HepG2 (cell line): ENCODE measurements around the gene C19orf85. TPM values are rescaled to one million over a fixed set of nuclear protein-coding genes. Genes with fewer than 3 reads are reported as not detected.

Experiments used
- ATAC-seq: fragments of 200-7000 bp; cut with Tn5 transposase; 3 replicates; pipeline ENCODE4 v1.9.1; 2020; ENCODE audit warnings: mild to moderate bottlenecking, moderate library complexity
- BruUV-seq: library from RNA; stranded (reverse); fragments of 400-500 nt; replicated peaks from 2 replicates; lab custom pipeline; 2021; lab: Mats Ljungman, UMichigan
- CTCF ChIA-PET: fragments of 300-600 bp; formaldehyde crosslinking; extraction: SDS; loops from one replicate; lab custom pipeline; 2021; ENCODE audit warnings: low total read pairs, inconsistent platforms, low intra/inter-chr PET ratio; lab: Yijun Ruan, JAX
- POLR2A ChIA-PET: fragments of 350-600 bp; sonication (Branson Sonifier 250); formaldehyde crosslinking; loops from one replicate; lab custom pipeline; 2020; ENCODE audit warnings: antibody characterized with exemption, inconsistent platforms; lab: Yijun Ruan, JAX
- DNase-seq: peaks from one replicate; pipeline ENCODE4 v3.0.0-alpha.2; 2015; ENCODE audit warnings: low spot score
- FAIRE-seq: peaks from 3 replicates; lab custom pipeline; 2011; peaks lifted over from hg19 to GRCh38; lab: Jason Lieb, UNC
- H2AFZ ChIP-seq: one replicate; pipeline ENCODE4 v1.6.1; 2011; ENCODE audit warnings: low read length, inconsistent platforms
- H3K27ac ChIP-seq: fragments of 300-600 bp; 3 replicates; pipeline ENCODE4 v1.8.0; 2011; ENCODE audit warnings: mixed run types, mild to moderate bottlenecking, mixed read lengths, low read length, inconsistent platforms; ENCODE audit not compliant: insufficient read depth; ENCODE audit errors: extremely low read length
- H3K27me3 ChIP-seq, 2 experiments: fragments of 200-600 bp in 1 of 2; 2 replicates in 1 of 2; 3 replicates in 1 of 2; pipeline versions ENCODE4 v1.6.0 to v1.8.0; 2011; ENCODE audit warnings: low read length in 2 of 2, mild to moderate bottlenecking in 2 of 2, moderate library complexity in 2 of 2, inconsistent platforms in 1 of 2; ENCODE audit not compliant: insufficient read depth in 2 of 2, control insufficient read depth in 1 of 2
- H3K36me3 ChIP-seq, 2 experiments: fragments of 200-600 bp in 1 of 2; replicated peaks in 1 of 2; 2 replicates in 1 of 2; 3 replicates in 1 of 2; pipeline versions ENCODE4 v1.5.1 to v1.8.0; 2011; ENCODE audit warnings: low read length in 2 of 2, inconsistent platforms in 1 of 2; ENCODE audit not compliant: insufficient read depth in 2 of 2, control insufficient read depth in 1 of 2
- H3K4me1 ChIP-seq: 2 replicates; pipeline ENCODE4 v1.5.1; 2012; ENCODE audit warnings: low read length, inconsistent platforms; ENCODE audit not compliant: insufficient read depth
- H3K4me2 ChIP-seq: 2 replicates; pipeline ENCODE4 v1.6.0; 2011; ENCODE audit warnings: low read depth, low read length, inconsistent platforms
- H3K4me3 ChIP-seq, 3 experiments: fragments of 200-600 bp in 1 of 3; sonication (generic), shearing (Covaris generic) in 1 of 3; replicated peaks in 1 of 3; 2 replicates each; pipeline ENCODE4 v1.5.1; 2011 to 2016; ENCODE audit warnings: low read length in 3 of 3, inconsistent platforms in 2 of 3, low read depth in 2 of 3, mild to moderate bottlenecking in 2 of 3, control low read depth in 1 of 3, mixed read lengths in 1 of 3; ENCODE audit not compliant: insufficient read depth in 1 of 3
- H3K79me2 ChIP-seq: one replicate; pipeline ENCODE4 v1.6.1; 2011; ENCODE audit warnings: low read length, inconsistent platforms; ENCODE audit not compliant: insufficient read depth
- H3K9ac ChIP-seq: 2 replicates; pipeline ENCODE4 v1.6.0; 2011; ENCODE audit warnings: mild to moderate bottlenecking, low read depth, low read length, inconsistent platforms; ENCODE audit not compliant: insufficient read depth
- H3K9me3 ChIP-seq: 2 replicates; pipeline ENCODE4 v1.5.1; 2012; ENCODE audit warnings: mild to moderate bottlenecking, low read length
- H4K20me1 ChIP-seq: 2 replicates; pipeline ENCODE4 v1.6.0; 2011; ENCODE audit warnings: inconsistent platforms, mild to moderate bottlenecking, low read length, moderate library complexity; ENCODE audit not compliant: insufficient read depth
- ATF7 ChIP-seq, 2 experiments: fragments of 450-650 bp in 1 of 2; sonication (generic) in 1 of 2; formaldehyde crosslinking in 1 of 2; IDR thresholded peaks; 2 replicates each; pipeline versions ENCODE4 v1.4.0 to v1.6.1; 2016 to 2020; ENCODE audit warnings: antibody characterized with exemption in 1 of 2, mild to moderate bottlenecking in 1 of 2, missing genetic modification reagents in 1 of 2
- CREB1 ChIP-seq, 2 experiments: fragments of 450-650 bp in 1 of 2; IDR thresholded peaks; 2 replicates each; pipeline ENCODE4 v1.6.1; 2016 to 2017; ENCODE audit warnings: control low read depth in 1 of 2, mild to moderate bottlenecking in 1 of 2, missing compliant biosample characterization in 1 of 2, missing genetic modification characterization in 1 of 2
- FLYWCH1 ChIP-seq: sonication (generic); formaldehyde crosslinking; IDR thresholded peaks from 2 replicates; pipeline ENCODE4 v1.8.1; 2023; ENCODE audit warnings: mild to moderate bottlenecking, missing genetic modification reagents
- HOXA3 ChIP-seq: sonication (generic); formaldehyde crosslinking; IDR thresholded peaks from 2 replicates; pipeline ENCODE4 v1.5.0; 2020; ENCODE audit warnings: missing genetic modification reagents
- TBP ChIP-seq: sonication (generic); formaldehyde crosslinking; IDR thresholded peaks from 2 replicates; pipeline ENCODE4 v1.5.0; 2020; ENCODE audit warnings: missing genetic modification reagents
- TBX2 ChIP-seq: sonication (generic); formaldehyde crosslinking; IDR thresholded peaks from 2 replicates; pipeline ENCODE4 v1.5.0; 2020; ENCODE audit warnings: missing genetic modification reagents, mild to moderate bottlenecking, borderline replicate concordance
- ZNF280B ChIP-seq: sonication (generic); formaldehyde crosslinking; IDR thresholded peaks from 2 replicates; pipeline ENCODE4 v1.5.0; 2020; ENCODE audit warnings: missing genetic modification reagents, mild to moderate bottlenecking, borderline replicate concordance
- ZNF292 ChIP-seq: sonication (generic); formaldehyde crosslinking; IDR thresholded peaks from 2 replicates; pipeline ENCODE4 v1.8.1; 2022; ENCODE audit warnings: mild to moderate bottlenecking, low read depth, missing genetic modification reagents, borderline replicate concordance
- ZNF33A ChIP-seq: sonication (generic); formaldehyde crosslinking; IDR thresholded peaks from 2 replicates; pipeline ENCODE4 v1.5.1; 2020; ENCODE audit warnings: missing genetic modification reagents, mild to moderate bottlenecking, moderate library complexity, borderline replicate concordance
- ZNF674 ChIP-seq: sonication (generic); formaldehyde crosslinking; IDR thresholded peaks from 2 replicates; pipeline ENCODE4 v1.5.0; 2020; ENCODE audit warnings: low read depth, mild to moderate bottlenecking, missing genetic modification reagents
- ZNF879 ChIP-seq: sonication (generic); formaldehyde crosslinking; IDR thresholded peaks from 2 replicates; pipeline ENCODE4 v1.8.1; 2023; ENCODE audit warnings: missing genetic modification reagents
- WGBS: methylation state at CpG from one replicate; pipeline ENCODE4 v1.1.6; 2017; ENCODE audit warnings: low lambda C conversion rate; 5-methylcytosine and 5-hydroxymethylcytosine counted together
- in situ Hi-C: cut with HindIII; loops from 2 replicates; pipeline ENCODE4 v1.10.0; 2017; ENCODE audit warnings: low pct_unique_long_range_greater_than_20kb; ENCODE audit not compliant: extremely low pct_ligation_motif_present
- intact Hi-C: fragments of 100-400 bp; cut with micrococcal nuclease; formaldehyde crosslinking; loops from one replicate; pipeline ENCODE4 v1.10.0; 2022; ENCODE audit not compliant: unreplicated experiment
- polyA plus RNA-seq, 8 experiments: library from polyadenylated mRNA; depleted of rRNA in 3 of 8; stranded (reverse) in 7 of 8; unstranded in 1 of 8; fragments of >200 nt; fragmentation: Illumina TruSeq in 4 of 8; extraction: Trizol in 4 of 8; gene quantifications; 2 replicates each; pipeline versions ENCODE4 v1.2.1 to v1.2.3, GENCODE V29; 2011 to 2016; ENCODE audit warnings: low read depth in 4 of 8, missing spikeins in 1 of 8, mixed read lengths in 1 of 8; ENCODE audit not compliant: insufficient read depth in 1 of 8
- total RNA-seq, 5 experiments: library from RNA; depleted of rRNA; stranded (reverse); fragments of >200 nt; fragmentation: Illumina TruSeq; extraction: Trizol; gene quantifications; 2 replicates each; pipeline ENCODE4 v1.2.3, GENCODE V29; 2016; ENCODE audit warnings: low read depth in 1 of 5
- TF ChIP-seq, protein P1 (sequence below): IDR thresholded peaks from 2 replicates; pipeline ENCODE4 v1.6.1; 2016; ENCODE audit warnings: mild to moderate bottlenecking, missing biosample characterization, missing genetic modification reagents
- TF ChIP-seq, protein P2 (sequence below): sonication (generic); formaldehyde crosslinking; IDR thresholded peaks from 2 replicates; pipeline ENCODE4 v1.9.0; 2022; ENCODE audit warnings: low read depth, missing genetic modification reagents
- TF ChIP-seq, protein P3 (sequence below): sonication (generic); formaldehyde crosslinking; IDR thresholded peaks from 2 replicates; pipeline ENCODE4 v1.4.0; 2020; ENCODE audit warnings: missing genetic modification reagents
- TF ChIP-seq, protein P4 (sequence below): sonication (generic); formaldehyde crosslinking; IDR thresholded peaks from 2 replicates; pipeline ENCODE4 v1.8.1; 2023; ENCODE audit warnings: mild to moderate bottlenecking, missing genetic modification reagents, borderline replicate concordance

C19orf85 gene
- total and polyA plus RNA-seq, 2 of the 13 experiments (the other 11 are each of a cell fraction or from before 2014, with no cell fraction given): not detected

DNA sequence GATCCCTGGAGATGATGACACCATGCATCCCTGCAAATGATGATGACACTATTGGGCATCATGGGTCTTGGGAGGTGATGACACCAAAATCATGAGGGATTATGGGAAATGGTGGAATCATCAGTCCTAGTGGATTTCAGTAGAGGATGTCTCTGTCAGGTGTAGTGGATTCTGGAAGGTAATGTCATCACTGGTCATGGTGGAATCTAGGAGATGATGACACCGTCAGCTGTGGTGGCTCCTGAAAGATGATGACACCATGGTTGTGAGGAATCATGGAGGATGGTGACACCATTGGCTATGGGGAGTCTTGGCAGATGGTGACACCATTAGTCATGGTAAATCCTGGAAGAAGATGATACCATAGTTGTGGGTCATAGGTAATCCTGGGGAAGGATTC is 33.4 kb downstream of the C19orf85 start:
- ATAC-seq: no peak
- in situ Hi-C loops: no loop called here
- 40% methylated on average over 1 of the region's 1 CpG for WGBS

GRCh38 chr19:55426042-55426441 is 38.5 kb downstream of the C19orf85 start:
- no peak for ATAC-seq
- Histone ChIP-seq H3K4me1 (no peaks in the 10 kb centered on the region), H3K27me3 (peaks cover 0 to 15% of the 10 kb centered on the region in 2 experiments; a peak in 1 of 5 replicates), H3K9ac (no peak overlapping the region), H3K9me3 (no peaks in the 10 kb centered on the region), H2AFZ (no peak overlapping the region), H3K4me3 (no peak overlapping the region), H3K79me2 (no peaks in the 10 kb centered on the region), H3K36me3 (no peaks in the 10 kb centered on the region), H3K27ac (no peak overlapping the region), H4K20me1 (no peaks in the 10 kb centered on the region), H3K4me2 (no peak overlapping the region)
- FAIRE-seq: no peak
- DNase-seq: no peak
- ChIA-PET CTCF (no interaction called here), POLR2A (no interaction called here)
- in situ Hi-C loops: no loop called here
- intact Hi-C loops: no loop called here
- 0% methylated on average over 2 of the region's 2 CpGs for WGBS
- no TSS peak for BruUV-seq
- TF ChIP-seq FLYWCH1: no peak
- no peak for TF ChIP-seq ZNF280B (CRISPR knock-in tag)
- TF ChIP-seq HOXA3 (CRISPR knock-in tag): no peak
- TF ChIP-seq TBP (CRISPR knock-in tag): no peak
- TF ChIP-seq, protein P1, sequence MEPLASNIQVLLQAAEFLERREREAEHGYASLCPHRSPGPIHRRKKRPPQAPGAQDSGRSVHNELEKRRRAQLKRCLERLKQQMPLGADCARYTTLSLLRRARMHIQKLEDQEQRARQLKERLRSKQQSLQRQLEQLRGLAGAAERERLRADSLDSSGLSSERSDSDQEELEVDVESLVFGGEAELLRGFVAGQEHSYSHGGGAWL (CRISPR knock-in tag): no peak
- no peak for TF ChIP-seq ZNF879
- TF ChIP-seq, protein P2, sequence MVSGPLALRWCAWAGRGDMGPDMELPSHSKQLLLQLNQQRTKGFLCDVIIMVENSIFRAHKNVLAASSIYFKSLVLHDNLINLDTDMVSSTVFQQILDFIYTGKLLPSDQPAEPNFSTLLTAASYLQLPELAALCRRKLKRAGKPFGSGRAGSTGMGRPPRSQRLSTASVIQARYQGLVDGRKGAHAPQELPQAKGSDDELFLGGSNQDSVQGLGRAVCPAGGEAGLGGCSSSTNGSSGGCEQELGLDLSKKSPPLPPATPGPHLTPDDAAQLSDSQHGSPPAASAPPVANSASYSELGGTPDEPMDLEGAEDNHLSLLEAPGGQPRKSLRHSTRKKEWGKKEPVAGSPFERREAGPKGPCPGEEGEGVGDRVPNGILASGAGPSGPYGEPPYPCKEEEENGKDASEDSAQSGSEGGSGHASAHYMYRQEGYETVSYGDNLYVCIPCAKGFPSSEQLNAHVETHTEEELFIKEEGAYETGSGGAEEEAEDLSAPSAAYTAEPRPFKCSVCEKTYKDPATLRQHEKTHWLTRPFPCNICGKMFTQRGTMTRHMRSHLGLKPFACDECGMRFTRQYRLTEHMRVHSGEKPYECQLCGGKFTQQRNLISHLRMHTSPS (CRISPR knock-in tag): no peak
- TF ChIP-seq, protein P3, sequence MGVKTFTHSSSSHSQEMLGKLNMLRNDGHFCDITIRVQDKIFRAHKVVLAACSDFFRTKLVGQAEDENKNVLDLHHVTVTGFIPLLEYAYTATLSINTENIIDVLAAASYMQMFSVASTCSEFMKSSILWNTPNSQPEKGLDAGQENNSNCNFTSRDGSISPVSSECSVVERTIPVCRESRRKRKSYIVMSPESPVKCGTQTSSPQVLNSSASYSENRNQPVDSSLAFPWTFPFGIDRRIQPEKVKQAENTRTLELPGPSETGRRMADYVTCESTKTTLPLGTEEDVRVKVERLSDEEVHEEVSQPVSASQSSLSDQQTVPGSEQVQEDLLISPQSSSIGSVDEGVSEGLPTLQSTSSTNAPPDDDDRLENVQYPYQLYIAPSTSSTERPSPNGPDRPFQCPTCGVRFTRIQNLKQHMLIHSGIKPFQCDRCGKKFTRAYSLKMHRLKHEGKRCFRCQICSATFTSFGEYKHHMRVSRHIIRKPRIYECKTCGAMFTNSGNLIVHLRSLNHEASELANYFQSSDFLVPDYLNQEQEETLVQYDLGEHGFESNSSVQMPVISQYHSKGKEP (CRISPR knock-in tag): no peak
- TF ChIP-seq TBX2 (CRISPR knock-in tag): no peak
- no peak for TF ChIP-seq ZNF674 (CRISPR knock-in tag)
- TF ChIP-seq, protein P4, sequence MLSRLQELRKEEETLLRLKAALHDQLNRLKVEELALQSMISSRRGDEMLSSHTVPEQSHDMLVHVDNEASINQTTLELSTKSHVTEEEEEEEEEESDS (CRISPR knock-in tag): no peak
- TF ChIP-seq ZNF33A: no peak

More for the DNA sequence above, 33.4 kb downstream of the C19orf85 start:
- no peak overlapping the region for H3K4me3 ChIP-seq
- no peak for DNase-seq
- H3K27me3 ChIP-seq: peaks cover 2 to 3% of the 10 kb centered on the region in 2 experiments; a peak in 1 of 5 replicates
- H3K9ac ChIP-seq: no peak overlapping the region
- H4K20me1 ChIP-seq: no peaks in the 10 kb centered on the region
- no peaks in the 10 kb centered on the region for H3K4me1 ChIP-seq
- no peak overlapping the region for H2AFZ ChIP-seq
- H3K9me3 ChIP-seq: no peaks in the 10 kb centered on the region
- POLR2A ChIA-PET: no interaction called here
- BruUV-seq: no TSS peak
- intact Hi-C loops: no loop called here
- CTCF ChIA-PET: no interaction called here
- no peak for FAIRE-seq
- TF ChIP-seq ATF7 (IDR thresholded peaks at IDR 0.05) (peak; percentile 14; the same call in 1 of the 2 replicates), ATF7 (CRISPR knock-in tag; IDR thresholded peaks at IDR 0.05) (no peak), ZNF292 (CRISPR knock-in tag) (no peak), CREB1 (IDR thresholded peaks at IDR 0.05) (peak; percentile 80), CREB1 (CRISPR knock-in tag; IDR thresholded peaks at IDR 0.05) (no peak)
- no peaks in the 10 kb centered on the region for H3K79me2 ChIP-seq
- H3K36me3 ChIP-seq: no peaks in the 10 kb centered on the region
- no peak overlapping the region for H3K27ac ChIP-seq
- H3K4me2 ChIP-seq: no peak overlapping the region
